NOMO-1 (cell line): Measurements from ENCODE around the gene ACOXL.

Source experiments
- DNase-seq, 2 experiments: peaks; one replicate each; lab custom pipeline; 2025; ENCODE audit not compliant: unreplicated experiment in 2 of 2; lab: John Stamatoyannopoulos, UW

The ACOXL gene

GRCh38 chr2:111094691-111095090 lies 362.3 kb downstream of the ACOXL start:
- DNase-seq = no peak

- DNase-seq = no peak
These were observed 363.1 kb downstream of the ACOXL start for GRCh38 chr2:111095434-111095833.

- no peak for DNase-seq
These were observed 367.0 kb downstream of the ACOXL start for GRCh38 chr2:111099402-111099801.

GRCh38 chr2:111100087-111100764 lies 367.9 kb downstream of the ACOXL start:
- DNase-seq = no peak

GRCh38 chr2:111100765-111101162 lies 368.4 kb downstream of the ACOXL start:
- DNase-seq = peak; percentile 58 to 94

- no peak for DNase-seq
These were observed 369.2 kb downstream of the ACOXL start for GRCh38 chr2:111101592-111101991.

- DNase-seq = no peak
These were observed 369.8 kb downstream of the ACOXL start for GRCh38 chr2:111102216-111102615.

GRCh38 chr2:111105926-111106325 lies 373.6 kb downstream of the ACOXL start:
- DNase-seq = peak; percentile 20 to 30

GRCh38 chr2:111106706-111107105 lies 374.3 kb downstream of the ACOXL start:
- DNase-seq = no peak

GRCh38 chr2:111108745-111109271 lies 376.4 kb downstream of the ACOXL start:
- no peak for DNase-seq

- no peak for DNase-seq
These were observed 378.9 kb downstream of the ACOXL start for GRCh38 chr2:111111101-111111755.

GRCh38 chr2:111113838-111114237 lies 381.5 kb downstream of the ACOXL start:
- no peak for DNase-seq

GRCh38 chr2:111116011-111116746 lies 383.8 kb downstream of the ACOXL start:
- DNase-seq = peak in 1 of 2 experiments; percentile 10

GRCh38 chr2:111116843-111117597 lies 384.6 kb downstream of the ACOXL start:
- peak; percentile 55 to 62 for DNase-seq

GRCh38 chr2:111117598-111118480 lies 385.5 kb downstream of the ACOXL start:
- peak; percentile 15 to 25 for DNase-seq

- DNase-seq = no peak
These were observed 386.2 kb downstream of the ACOXL start for GRCh38 chr2:111118481-111118980.

- DNase-seq = peak; percentile 14 to 45
These were observed 386.8 kb downstream of the ACOXL start for GRCh38 chr2:111118981-111119821.

- DNase-seq = peak; percentile 45 to 54
These were observed 387.5 kb downstream of the ACOXL start for GRCh38 chr2:111119822-111120252.
